Measurements from ENCODE around the gene MDP1. TPM values are rescaled to one million over a fixed set of nuclear protein-coding genes. Genes with fewer than 3 reads are reported as not detected.
"Not testable (repeated sequence)": the region's sequence is repeated elsewhere in the genome, so short reads cannot be mapped to it uniquely, and the experiment has no call there.

Gene MDP1
- total RNA-seq, 2 donors from 2014 or later: 21.0 to 25.0 TPM

DNA sequence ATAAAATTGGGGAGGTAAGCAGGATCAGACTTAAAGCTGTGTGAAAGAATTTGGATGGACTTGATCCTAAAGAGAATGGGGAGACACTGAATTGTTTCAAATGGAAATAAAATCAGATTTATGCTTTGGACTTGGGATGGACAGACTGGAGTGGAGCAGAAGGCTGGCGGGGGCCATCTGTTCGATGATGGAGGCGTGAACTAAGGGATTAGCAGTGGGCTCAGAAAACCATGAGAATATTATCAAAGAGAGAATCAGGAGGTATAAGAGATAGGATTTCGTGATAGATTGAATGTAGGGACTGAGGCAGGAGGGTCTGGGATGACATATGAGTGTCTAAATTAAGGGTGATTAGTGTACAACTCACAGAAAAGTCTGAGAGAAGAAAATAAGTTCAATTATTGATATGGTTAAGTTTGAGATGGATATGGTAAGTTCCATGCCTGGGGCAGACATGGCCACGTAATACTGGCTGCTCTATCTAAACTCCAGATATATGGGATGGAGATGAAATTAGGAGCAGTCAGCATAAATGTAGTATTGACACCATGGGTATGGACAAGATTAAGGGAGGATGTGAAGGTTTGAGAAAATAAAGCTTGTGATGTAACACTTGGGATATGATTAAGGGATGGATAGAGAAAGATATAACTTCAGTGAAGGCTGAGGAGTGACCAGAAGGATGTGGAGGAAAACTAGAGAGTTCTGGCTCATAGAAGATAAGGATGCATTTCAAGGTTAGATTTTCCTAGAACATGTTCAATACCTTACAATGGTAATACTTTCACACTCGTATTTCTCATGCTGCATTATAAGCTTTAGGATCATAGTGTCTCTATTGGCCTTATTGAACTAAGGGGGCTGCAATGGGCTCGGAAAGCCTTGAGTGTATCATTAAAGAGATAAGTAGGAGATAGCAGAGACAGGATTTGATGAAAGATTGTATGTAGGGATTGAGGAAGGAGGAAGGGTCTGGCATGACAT, 11.4 kb downstream of the MDP1 start:
- TF ChIP-seq, protein P1, sequence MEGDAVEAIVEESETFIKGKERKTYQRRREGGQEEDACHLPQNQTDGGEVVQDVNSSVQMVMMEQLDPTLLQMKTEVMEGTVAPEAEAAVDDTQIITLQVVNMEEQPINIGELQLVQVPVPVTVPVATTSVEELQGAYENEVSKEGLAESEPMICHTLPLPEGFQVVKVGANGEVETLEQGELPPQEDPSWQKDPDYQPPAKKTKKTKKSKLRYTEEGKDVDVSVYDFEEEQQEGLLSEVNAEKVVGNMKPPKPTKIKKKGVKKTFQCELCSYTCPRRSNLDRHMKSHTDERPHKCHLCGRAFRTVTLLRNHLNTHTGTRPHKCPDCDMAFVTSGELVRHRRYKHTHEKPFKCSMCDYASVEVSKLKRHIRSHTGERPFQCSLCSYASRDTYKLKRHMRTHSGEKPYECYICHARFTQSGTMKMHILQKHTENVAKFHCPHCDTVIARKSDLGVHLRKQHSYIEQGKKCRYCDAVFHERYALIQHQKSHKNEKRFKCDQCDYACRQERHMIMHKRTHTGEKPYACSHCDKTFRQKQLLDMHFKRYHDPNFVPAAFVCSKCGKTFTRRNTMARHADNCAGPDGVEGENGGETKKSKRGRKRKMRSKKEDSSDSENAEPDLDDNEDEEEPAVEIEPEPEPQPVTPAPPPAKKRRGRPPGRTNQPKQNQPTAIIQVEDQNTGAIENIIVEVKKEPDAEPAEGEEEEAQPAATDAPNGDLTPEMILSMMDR (conservative IDR thresholded peaks at IDR 0.05): no peak
- H3K9me3 ChIP-seq (ENCODE audit: control insufficient read depth, low read length): peaks cover 23% of the 10 kb centered on the region
- no peak overlapping the region for H3K4me3 ChIP-seq (ENCODE audit: low read length)
- H3K4me1 ChIP-seq (ENCODE audit: control insufficient read depth, insufficient read depth, low read length): no peaks in the 10 kb centered on the region
- H3K27ac ChIP-seq (ENCODE audit: low read depth, low read length): no peak overlapping the region
- no peak overlapping the region for H3K9ac ChIP-seq (ENCODE audit: extremely low read depth, low read length, poor library complexity, severe bottlenecking)
- 95 to 99% methylated on average over 7 of the region's 7 CpGs for WGBS, 2 experiments (ENCODE audit: insufficient coverage in 1 of 2, insufficient read length in 1 of 2)
- Mint-ChIP-seq H3K4me3 (no peak overlapping the region), H3K9me3 (peaks cover 32% of the 10 kb centered on the region), H3K27me3 (ENCODE audit: insufficient read depth) (no peaks in the 10 kb centered on the region), H3K27ac (no peak overlapping the region), H3K4me1 (no peaks in the 10 kb centered on the region), H3K36me3 (ENCODE audit: low read depth) (peaks cover 81% of the 10 kb centered on the region)
- peaks cover 60% of the 10 kb centered on the region for H3K36me3 ChIP-seq (ENCODE audit: control insufficient read depth, insufficient read depth, low read length)
- H3K27me3 ChIP-seq (ENCODE audit: control insufficient read depth, insufficient read depth, low read length, poor library complexity, severe bottlenecking): no peaks in the 10 kb centered on the region
- no peak for DNase-seq

DNA sequence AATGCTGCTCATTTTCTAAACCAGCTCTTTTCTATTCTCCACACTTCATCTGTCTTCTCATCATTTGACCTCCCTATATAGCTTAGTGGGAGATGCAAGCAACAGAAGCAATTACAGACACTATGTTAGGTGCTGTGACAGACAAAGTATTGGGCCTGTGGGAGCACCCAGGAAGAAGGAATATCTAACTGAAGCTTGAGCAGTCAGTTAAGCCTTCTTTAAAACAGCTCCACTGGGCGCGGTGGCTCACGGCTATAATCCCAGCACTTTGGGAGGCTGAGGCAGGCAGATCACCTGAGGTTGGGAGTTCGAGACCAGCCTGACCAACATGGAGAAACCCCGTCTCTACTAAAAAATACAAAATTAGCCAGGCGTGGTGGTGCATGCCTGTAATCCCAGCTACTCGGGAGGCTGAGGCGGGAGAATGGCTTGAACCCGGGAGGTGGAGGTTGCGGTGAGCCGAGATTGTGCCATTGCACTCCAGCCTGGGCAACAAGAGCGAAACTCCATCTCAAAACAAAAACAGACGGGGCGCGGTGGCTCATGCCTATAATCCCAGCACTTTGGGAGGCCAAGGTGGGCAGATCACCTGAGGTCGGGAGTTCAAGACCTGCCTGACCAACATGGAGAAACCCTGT, 12.5 kb downstream of the MDP1 start:
- not testable (repeated sequence) for H3K4me1 Mint-ChIP-seq; H3K27ac Mint-ChIP-seq; DNase-seq; H3K4me3 Mint-ChIP-seq; H3K4me1 ChIP-seq (ENCODE audit: control insufficient read depth, insufficient read depth, low read length); H3K27ac ChIP-seq (ENCODE audit: low read depth, low read length); H3K27me3 Mint-ChIP-seq (ENCODE audit: insufficient read depth); H3K27me3 ChIP-seq (ENCODE audit: control insufficient read depth, insufficient read depth, low read length, poor library complexity, severe bottlenecking); H3K9ac ChIP-seq (ENCODE audit: extremely low read depth, low read length, poor library complexity, severe bottlenecking)
- Histone ChIP-seq H3K9me3 (ENCODE audit: control insufficient read depth, low read length) (peaks cover 23% of the 10 kb centered on the region), H3K4me3 (ENCODE audit: low read length) (peak overlapping the region; percentile 24), H3K36me3 (ENCODE audit: control insufficient read depth, insufficient read depth, low read length) (peaks cover 61% of the 10 kb centered on the region)
- 91 to 98% methylated on average over 10 to 15 of the region's 16 CpGs for WGBS, 2 experiments (ENCODE audit: insufficient coverage in 1 of 2, insufficient read length in 1 of 2)
- peaks cover 84% of the 10 kb centered on the region for H3K36me3 Mint-ChIP-seq (ENCODE audit: low read depth)
- H3K9me3 Mint-ChIP-seq: peaks cover 32% of the 10 kb centered on the region

DNA sequence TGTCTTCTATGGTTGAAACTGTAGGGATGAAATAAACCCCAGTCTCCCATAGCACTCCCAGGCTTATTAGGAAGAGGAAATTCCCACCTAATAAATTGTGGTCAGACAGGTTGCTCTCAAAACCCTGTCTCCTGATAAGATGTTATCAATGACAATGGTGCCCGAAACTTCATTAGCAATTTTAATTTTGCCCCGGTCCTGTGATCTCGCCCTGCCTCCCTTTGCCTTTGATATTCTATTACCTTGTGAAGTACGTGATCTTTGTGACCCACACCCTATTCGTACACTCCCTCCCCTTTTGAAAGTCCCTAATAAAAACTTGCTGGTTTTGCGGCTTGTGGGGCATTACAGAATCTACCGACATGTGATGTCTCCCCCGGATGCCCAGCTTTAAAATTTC, 13.3 kb downstream of the MDP1 start:
- not testable (repeated sequence) for H3K27ac Mint-ChIP-seq; H3K4me3 Mint-ChIP-seq; H3K27me3 ChIP-seq (ENCODE audit: control insufficient read depth, insufficient read depth, low read length, poor library complexity, severe bottlenecking); H3K4me1 ChIP-seq (ENCODE audit: control insufficient read depth, insufficient read depth, low read length); H3K27me3 Mint-ChIP-seq (ENCODE audit: insufficient read depth); H3K27ac ChIP-seq (ENCODE audit: low read depth, low read length); H3K4me3 ChIP-seq (ENCODE audit: low read length); H3K4me1 Mint-ChIP-seq; H3K9ac ChIP-seq (ENCODE audit: extremely low read depth, low read length, poor library complexity, severe bottlenecking)
- H3K9me3 Mint-ChIP-seq: peaks cover 32% of the 10 kb centered on the region
- peak; percentile 58 for DNase-seq
- peaks cover 76% of the 10 kb centered on the region for H3K36me3 Mint-ChIP-seq (ENCODE audit: low read depth)
- 66 to 69% methylated on average over 8 of the region's 8 CpGs for WGBS, 2 experiments (ENCODE audit: insufficient coverage in 1 of 2, insufficient read length in 1 of 2)
- Histone ChIP-seq H3K9me3 (ENCODE audit: control insufficient read depth, low read length) (peaks cover 23% of the 10 kb centered on the region), H3K36me3 (ENCODE audit: control insufficient read depth, insufficient read depth, low read length) (peaks cover 53% of the 10 kb centered on the region)

All from endodermal cell (in vitro differentiated cells).